Measurements from ENCODE around the gene SH3BGR.

The SH3BGR gene

DNA sequence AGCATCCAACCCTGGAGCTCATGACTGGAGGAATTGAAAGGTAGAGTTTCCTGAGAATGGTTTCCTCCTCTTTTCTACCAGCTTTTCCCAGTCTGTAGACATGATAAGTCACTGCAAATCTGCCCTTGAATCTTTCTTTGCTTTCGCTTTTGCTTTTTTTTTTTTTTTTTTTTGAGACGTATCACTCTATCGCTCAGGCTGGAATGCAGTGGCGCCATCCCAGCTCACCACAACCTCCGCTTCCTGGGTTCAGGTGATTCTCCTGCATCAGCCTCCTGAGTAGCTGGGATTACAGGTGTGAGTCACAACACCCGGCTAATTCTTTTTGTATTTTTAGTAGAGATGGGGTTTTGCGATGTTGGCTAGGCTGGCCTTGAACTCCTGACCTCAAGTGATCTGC, 4.5 kb upstream of the SH3BGR start:
- TF ChIP-seq SPI1 (IDR thresholded peaks at IDR 0.05; ENCODE audit: borderline replicate concordance, low read depth) (no peak), GABPA (IDR thresholded peaks at IDR 0.05; ENCODE audit: low read depth) (no peak), POLR2AphosphoS5 (IDR thresholded peaks at IDR 0.05; ENCODE audit: low read depth) (no peak)
- TF ChIP-seq, protein P1, sequence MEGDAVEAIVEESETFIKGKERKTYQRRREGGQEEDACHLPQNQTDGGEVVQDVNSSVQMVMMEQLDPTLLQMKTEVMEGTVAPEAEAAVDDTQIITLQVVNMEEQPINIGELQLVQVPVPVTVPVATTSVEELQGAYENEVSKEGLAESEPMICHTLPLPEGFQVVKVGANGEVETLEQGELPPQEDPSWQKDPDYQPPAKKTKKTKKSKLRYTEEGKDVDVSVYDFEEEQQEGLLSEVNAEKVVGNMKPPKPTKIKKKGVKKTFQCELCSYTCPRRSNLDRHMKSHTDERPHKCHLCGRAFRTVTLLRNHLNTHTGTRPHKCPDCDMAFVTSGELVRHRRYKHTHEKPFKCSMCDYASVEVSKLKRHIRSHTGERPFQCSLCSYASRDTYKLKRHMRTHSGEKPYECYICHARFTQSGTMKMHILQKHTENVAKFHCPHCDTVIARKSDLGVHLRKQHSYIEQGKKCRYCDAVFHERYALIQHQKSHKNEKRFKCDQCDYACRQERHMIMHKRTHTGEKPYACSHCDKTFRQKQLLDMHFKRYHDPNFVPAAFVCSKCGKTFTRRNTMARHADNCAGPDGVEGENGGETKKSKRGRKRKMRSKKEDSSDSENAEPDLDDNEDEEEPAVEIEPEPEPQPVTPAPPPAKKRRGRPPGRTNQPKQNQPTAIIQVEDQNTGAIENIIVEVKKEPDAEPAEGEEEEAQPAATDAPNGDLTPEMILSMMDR (IDR thresholded peaks at IDR 0.05; ENCODE audit: insufficient read depth, low read length), result no peak
- TF ChIP-seq, protein P2, sequence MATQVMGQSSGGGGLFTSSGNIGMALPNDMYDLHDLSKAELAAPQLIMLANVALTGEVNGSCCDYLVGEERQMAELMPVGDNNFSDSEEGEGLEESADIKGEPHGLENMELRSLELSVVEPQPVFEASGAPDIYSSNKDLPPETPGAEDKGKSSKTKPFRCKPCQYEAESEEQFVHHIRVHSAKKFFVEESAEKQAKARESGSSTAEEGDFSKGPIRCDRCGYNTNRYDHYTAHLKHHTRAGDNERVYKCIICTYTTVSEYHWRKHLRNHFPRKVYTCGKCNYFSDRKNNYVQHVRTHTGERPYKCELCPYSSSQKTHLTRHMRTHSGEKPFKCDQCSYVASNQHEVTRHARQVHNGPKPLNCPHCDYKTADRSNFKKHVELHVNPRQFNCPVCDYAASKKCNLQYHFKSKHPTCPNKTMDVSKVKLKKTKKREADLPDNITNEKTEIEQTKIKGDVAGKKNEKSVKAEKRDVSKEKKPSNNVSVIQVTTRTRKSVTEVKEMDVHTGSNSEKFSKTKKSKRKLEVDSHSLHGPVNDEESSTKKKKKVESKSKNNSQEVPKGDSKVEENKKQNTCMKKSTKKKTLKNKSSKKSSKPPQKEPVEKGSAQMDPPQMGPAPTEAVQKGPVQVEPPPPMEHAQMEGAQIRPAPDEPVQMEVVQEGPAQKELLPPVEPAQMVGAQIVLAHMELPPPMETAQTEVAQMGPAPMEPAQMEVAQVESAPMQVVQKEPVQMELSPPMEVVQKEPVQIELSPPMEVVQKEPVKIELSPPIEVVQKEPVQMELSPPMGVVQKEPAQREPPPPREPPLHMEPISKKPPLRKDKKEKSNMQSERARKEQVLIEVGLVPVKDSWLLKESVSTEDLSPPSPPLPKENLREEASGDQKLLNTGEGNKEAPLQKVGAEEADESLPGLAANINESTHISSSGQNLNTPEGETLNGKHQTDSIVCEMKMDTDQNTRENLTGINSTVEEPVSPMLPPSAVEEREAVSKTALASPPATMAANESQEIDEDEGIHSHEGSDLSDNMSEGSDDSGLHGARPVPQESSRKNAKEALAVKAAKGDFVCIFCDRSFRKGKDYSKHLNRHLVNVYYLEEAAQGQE (IDR thresholded peaks at IDR 0.05; ENCODE audit: insufficient replicate concordance, low read depth), result no peak
- DNase-seq (ENCODE audit: low read depth in 1 of 2, low spot score in 1 of 2), result no peak
- Histone ChIP-seq H3K4me3 (replicated peaks; ENCODE audit: insufficient read depth, low read length) (no peak overlapping the region), H3K27ac (replicated peaks) (no peak overlapping the region), H3K27me3 (ENCODE audit: insufficient read depth, poor library complexity, severe bottlenecking) (no peaks in the 10 kb centered on the region)

DNA sequence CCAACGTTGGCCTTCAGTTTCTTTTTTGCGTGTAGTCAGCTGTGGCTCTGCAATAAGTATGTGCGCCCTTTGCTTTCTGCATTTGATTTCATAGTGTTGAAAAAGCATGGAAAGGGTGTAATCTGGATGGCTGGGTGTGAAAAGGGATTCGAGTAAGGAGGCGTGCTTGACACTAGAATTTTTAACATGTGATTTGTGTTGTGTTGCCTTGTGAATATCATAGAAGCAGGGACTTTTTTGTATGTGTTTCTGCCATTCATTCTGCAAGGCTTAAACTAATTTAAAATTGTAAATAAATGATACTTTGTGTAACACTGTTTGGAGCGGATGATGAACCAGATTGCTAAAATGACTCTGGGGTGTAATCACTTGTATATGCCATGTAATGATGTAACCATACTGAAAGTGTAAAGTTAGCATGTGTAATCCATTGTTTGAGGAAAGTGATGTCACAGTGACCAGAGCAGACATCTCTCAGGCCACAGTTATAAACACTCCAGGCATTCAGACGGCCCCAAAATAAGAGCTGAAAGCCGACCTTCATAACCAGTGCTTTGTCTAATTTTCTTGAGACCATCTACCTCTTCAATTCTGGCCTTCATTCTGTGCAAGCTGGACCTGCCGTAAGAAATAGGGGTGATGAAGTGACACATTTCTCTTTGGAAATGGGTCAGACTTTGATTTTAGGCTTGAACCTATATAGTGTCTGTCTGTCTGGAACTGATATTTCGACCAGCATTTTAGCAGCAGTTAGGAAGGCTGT, 618 bp downstream of the SH3BGR start:
- DNase-seq (ENCODE audit: low read depth in 1 of 2, low spot score in 1 of 2), result no peak
- Histone ChIP-seq H3K27me3 (ENCODE audit: insufficient read depth, poor library complexity, severe bottlenecking) (no peaks in the 10 kb centered on the region), H3K27ac (replicated peaks) (no peak overlapping the region), H3K4me3 (replicated peaks; ENCODE audit: insufficient read depth, low read length) (no peak overlapping the region)
- TF ChIP-seq GABPA (IDR thresholded peaks at IDR 0.05; ENCODE audit: low read depth) (no peak), POLR2AphosphoS5 (IDR thresholded peaks at IDR 0.05; ENCODE audit: low read depth) (no peak), SPI1 (IDR thresholded peaks at IDR 0.05; ENCODE audit: borderline replicate concordance, low read depth) (no peak)
- TF ChIP-seq, protein P2 (IDR thresholded peaks at IDR 0.05; ENCODE audit: insufficient replicate concordance, low read depth), result no peak
- TF ChIP-seq, protein P1 (IDR thresholded peaks at IDR 0.05; ENCODE audit: insufficient read depth, low read length), result no peak

DNA sequence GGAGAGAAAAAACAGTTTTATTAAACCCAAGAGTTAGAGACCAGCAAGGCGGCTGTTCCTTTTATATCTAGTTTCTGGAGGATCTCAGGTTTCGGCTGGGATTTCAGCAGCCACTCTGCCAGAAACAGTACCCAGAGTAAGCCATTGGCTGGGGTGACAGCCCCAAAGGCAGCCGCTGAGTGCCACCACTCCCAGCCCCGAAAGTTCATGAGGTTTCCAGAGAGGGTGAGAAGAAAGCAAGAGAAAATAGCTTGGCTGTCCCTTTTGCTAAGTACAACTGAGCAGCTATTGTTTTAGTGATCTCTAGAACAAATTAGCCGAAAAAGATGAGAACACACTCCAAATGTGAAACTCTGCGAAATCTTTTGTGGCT, 1.2 kb downstream of the SH3BGR start:
- Histone ChIP-seq H3K4me3 (replicated peaks; ENCODE audit: insufficient read depth, low read length) (no peak overlapping the region), H3K27me3 (ENCODE audit: insufficient read depth, poor library complexity, severe bottlenecking) (no peaks in the 10 kb centered on the region), H3K27ac (replicated peaks) (no peak overlapping the region)
- TF ChIP-seq, protein P1 (IDR thresholded peaks at IDR 0.05; ENCODE audit: insufficient read depth, low read length), result no peak
- no peak for TF ChIP-seq SPI1 (IDR thresholded peaks at IDR 0.05; ENCODE audit: borderline replicate concordance, low read depth)
- TF ChIP-seq GABPA (IDR thresholded peaks at IDR 0.05; ENCODE audit: low read depth), result no peak
- no peak for TF ChIP-seq POLR2AphosphoS5 (IDR thresholded peaks at IDR 0.05; ENCODE audit: low read depth)
- TF ChIP-seq, protein P2 (IDR thresholded peaks at IDR 0.05; ENCODE audit: insufficient replicate concordance, low read depth), result no peak
- no peak for DNase-seq (ENCODE audit: low read depth in 1 of 2, low spot score in 1 of 2)

Data from HL-60 (cell line).